ENCODE measurements around the gene DAAM2.

DNA sequence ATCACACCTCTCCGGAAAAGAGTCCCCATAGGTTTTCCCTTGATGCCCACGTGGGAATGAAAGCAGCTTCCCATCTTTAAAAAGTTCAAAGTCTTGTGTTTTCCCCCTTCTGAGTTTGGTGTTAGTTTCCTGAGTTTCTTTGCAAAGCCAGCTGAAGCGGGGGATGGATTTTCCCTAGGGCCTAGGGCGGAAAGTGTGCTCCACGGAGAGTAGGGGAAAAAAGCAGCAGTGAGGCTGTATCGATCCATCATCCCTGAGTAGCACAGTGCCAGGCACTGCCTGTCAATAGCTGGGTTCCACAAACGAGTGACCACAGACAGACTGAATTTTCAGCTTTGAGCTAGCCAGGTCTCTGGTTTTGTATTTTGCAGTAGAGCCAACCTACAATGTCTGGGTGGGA, 1.3 kb downstream of the DAAM2 start:
- TF ChIP-seq CTCF (IDR thresholded peaks at IDR 0.05) (no peak), HDAC2 (IDR thresholded peaks at IDR 0.05) (no peak), FOSL2 (IDR thresholded peaks at IDR 0.05) (no peak), FOSL2 (CRISPR knock-in tag; IDR thresholded peaks at IDR 0.05) (no peak)
